ENCODE measurements around the gene PLCB1.

DNA sequence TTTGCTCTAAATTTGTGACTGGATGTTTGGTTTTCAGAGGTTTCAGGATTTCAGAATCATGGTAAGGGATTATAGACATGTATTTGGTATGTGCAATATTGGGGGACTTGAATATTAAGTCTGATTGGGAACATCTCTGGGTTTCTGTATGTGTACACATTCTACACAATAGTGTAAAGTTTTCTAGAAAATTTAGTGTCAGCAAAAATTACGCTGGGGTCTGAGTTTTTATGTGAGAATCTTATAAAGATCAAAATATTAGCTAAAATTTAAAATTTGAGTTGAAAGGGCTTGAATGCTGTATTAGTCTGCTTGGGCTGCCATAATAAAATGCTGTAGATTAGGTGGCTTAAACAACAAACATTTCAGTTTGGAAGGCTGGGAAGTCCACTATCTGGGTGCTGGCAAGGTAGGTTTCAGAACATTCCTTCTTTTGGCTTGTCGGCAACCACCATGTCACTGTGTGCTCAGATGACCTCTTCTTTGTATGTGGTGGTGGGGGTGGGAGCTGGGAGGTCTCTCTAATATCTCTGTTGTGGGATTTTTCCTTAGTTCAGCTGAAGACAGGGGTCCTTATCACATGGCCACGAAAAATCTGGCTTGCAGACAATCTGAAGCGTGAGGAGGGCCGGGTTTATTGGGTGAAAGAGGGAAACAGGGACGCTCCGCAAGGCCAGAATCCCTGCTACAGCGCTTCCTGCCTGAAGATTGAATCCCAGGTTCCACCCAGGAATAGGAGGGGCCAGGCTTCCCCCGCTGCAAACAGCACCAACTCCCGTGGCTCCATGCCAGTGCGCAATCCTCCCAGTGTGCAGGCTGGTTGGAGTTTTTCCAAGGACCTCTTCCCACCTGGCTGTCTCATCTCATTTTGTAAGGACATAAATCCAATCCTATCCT, 299.7 kb downstream of the PLCB1 start:
- TF ChIP-seq POLR2A (IDR thresholded peaks at IDR 0.05; ENCODE audit: low read depth, low read length), result no peak
- TF ChIP-seq, protein P1, sequence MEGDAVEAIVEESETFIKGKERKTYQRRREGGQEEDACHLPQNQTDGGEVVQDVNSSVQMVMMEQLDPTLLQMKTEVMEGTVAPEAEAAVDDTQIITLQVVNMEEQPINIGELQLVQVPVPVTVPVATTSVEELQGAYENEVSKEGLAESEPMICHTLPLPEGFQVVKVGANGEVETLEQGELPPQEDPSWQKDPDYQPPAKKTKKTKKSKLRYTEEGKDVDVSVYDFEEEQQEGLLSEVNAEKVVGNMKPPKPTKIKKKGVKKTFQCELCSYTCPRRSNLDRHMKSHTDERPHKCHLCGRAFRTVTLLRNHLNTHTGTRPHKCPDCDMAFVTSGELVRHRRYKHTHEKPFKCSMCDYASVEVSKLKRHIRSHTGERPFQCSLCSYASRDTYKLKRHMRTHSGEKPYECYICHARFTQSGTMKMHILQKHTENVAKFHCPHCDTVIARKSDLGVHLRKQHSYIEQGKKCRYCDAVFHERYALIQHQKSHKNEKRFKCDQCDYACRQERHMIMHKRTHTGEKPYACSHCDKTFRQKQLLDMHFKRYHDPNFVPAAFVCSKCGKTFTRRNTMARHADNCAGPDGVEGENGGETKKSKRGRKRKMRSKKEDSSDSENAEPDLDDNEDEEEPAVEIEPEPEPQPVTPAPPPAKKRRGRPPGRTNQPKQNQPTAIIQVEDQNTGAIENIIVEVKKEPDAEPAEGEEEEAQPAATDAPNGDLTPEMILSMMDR (conservative IDR thresholded peaks at IDR 0.05; ENCODE audit: low read depth, low read length), result no peak
- no peak for TF ChIP-seq RFX5 (IDR thresholded peaks at IDR 0.05; ENCODE audit: low read depth, low read length)
- TF ChIP-seq MAFK (IDR thresholded peaks at IDR 0.05; ENCODE audit: low read depth, low read length), result peak; percentile 71
- no peak for TF ChIP-seq SMC3 (IDR thresholded peaks at IDR 0.05; ENCODE audit: low read depth, low read length)
- no peak for TF ChIP-seq CEBPB (IDR thresholded peaks at IDR 0.05; ENCODE audit: low read depth, low read length)
